GM21367 (cell line): ENCODE measurements around the gene HNRNPUL1.
"Not testable (repeated sequence)": the region's sequence is repeated elsewhere in the genome, so short reads cannot be mapped to it uniquely, and the experiment has no call there.

Experiments
- ATAC-seq: cut with Tn5 transposase; IDR thresholded peaks from one replicate; pipeline ENCODE4 v1.9.1; 2021; ENCODE audit not compliant: unreplicated experiment

The HNRNPUL1 gene

DNA sequence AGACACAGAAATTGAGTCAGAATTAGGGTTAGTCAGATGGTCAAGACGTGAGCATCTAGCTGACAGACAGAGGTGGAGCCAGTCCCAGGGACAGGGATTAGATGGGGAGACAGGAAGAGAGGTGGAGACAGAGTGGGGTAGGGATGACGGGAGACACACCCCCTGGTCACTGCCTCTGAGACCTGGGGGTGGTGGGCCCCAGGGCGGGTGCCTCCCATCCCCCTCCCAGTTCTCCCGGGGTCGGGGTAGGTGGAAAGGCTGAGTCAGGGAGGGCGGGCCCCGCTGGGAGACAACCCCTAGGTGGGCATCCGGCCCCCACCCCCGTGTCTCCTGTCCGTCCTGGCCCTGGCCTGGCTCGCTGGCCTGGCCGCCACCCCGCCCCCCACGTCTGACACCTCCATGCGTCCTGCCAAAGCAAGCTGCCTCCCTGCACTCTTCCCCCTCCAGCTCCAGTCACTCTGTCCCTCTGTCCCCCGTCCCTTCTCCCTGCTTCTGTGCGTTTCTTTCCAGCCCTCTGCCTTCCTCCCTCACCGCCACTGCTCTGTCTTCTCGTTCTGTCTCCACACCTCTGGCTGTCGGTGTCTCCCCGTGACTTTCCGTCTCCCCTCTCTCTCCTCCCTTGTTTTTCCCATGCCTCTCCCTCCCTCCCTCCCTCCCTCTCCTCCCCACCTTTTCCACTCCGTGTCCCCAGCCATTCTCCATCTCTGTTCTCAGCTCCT is 60.9 kb downstream of the HNRNPUL1 start:
- no peak for ATAC-seq

DNA sequence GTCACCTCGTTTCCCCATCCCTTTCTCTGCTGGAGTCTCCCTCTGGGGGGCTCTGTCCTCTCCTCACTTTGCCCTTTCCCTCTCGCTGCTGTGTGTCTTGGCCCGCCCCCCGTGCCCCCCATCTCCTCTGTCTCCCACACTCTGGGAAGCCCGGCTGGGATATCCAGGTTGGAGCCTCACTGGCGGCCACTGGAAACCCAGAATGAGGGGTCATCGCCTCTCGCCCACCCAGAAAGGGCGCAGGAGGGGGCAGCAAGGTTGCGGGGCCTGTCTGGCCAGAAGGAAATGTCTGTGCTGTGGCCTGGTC is 61.4 kb downstream of the HNRNPUL1 start:
- ATAC-seq = no peak

DNA sequence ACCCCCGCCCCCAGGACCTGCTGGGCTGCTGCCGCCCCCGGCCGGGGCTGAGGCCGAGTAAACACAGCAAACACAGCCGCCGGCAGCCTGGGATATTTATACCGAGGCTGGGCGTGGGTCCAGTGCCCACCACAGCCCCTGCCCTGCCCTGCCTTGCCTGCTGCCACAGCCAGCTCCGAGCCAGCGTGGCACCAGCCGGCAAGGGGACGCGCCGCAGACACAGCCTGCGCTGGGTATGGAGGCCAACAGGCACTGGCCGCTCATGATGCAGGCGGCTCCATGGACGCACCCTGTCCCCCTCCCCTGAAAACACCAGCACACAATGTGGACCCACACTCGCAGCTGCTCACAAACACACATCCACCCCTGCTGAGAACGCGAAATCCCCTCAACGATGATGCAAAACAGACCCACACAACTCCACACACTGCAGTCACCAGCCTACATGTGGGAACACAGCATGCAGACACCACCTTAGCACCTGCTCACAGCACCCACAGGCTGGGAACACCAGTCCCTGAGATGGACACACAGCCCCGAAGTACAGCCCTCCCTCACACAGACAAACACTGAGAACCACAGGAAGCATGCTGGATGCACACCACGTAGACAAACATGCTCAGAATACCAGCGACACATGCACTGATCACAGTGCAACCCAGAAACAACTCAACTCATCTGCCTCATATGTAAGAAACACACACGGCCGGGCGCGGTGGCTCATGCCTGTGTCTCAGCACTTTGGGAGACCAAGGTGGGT is 62.0 kb downstream of the HNRNPUL1 start:
- ATAC-seq = no peak

DNA sequence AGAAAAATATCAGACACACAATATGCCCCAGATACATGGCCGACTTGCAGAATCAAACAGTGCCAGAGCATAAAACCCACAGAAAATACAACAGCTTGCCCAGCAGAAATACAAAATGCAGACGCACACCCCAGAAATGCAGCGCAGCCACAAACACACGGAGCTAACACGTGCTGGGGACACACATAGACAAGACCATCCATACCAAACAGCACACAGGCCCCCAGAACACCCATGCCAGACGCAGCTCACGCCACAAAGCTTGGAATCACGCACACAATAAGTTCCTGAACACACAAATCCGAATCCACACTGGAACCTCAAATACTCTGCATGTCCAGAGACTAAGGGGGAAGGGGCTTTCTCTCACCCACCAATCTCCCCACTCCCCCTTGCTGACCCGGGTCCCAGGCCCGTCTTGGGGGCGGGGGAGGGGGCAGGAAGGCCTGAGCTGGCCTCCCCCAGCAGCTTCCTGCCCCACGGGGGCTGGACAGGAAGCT is 63.0 kb downstream of the HNRNPUL1 start:
- no peak for ATAC-seq

DNA sequence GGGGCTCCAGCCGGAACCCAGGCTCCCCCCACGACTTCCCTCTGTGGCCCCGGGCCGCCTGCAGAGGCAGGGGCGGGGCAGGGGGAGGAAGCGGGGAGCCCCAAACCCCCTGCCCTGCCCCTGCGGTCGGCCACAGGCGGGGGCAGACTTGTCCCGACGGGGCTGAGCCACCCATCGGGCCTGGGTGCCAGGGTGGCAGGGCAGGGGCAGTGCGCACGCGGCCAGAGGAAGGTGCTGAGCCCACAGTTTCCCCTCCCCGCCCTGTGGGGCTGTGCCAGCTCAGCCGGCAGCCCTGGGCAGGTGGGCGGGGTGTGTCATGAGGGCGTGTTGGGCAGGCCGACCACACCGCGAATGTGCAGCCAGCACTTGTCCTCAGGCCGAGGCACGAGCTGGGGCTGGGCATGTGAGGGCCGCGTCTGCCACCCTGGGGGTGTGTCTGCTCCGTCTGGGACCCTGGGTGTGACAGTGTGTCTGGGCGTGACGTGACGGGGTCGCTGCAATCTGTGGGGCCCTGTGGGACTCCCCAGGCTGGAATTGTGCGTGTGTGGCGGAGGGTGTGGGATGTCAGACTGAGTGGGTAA is 63.5 kb downstream of the HNRNPUL1 start:
- ATAC-seq = peak; percentile 41

DNA sequence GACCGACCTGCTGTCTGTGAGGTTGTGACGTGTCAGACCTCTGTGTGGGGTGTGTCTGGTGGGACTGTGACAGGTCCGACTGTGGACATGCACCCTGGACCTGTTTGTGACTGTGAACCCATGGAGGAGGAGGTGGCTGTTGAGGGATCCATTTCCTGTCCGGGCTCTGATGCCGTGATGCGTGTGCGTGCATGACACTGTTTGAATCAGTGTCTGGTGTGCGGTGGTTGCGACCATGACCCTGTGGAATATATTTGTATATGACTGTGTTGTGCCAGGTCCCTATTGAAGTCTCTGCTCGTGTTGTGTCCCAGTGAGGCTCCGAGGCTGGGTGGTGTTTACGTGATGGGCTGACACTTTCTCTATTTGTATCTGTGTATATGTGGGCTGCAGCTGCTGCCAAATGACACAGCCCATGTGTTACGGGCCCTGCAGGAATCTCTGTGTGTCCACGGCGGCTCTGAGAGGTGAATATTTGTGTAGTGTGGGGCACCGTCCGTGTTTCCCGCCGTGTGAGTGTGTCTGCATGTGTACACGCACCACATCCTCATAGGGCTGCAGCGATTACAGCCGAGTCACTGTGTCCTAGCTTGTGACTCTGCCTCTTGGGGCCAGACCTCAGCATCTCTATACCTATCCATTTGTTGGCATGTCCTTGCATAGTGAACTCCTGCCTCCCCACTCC is 64.1 kb downstream of the HNRNPUL1 start:
- no peak for ATAC-seq

DNA sequence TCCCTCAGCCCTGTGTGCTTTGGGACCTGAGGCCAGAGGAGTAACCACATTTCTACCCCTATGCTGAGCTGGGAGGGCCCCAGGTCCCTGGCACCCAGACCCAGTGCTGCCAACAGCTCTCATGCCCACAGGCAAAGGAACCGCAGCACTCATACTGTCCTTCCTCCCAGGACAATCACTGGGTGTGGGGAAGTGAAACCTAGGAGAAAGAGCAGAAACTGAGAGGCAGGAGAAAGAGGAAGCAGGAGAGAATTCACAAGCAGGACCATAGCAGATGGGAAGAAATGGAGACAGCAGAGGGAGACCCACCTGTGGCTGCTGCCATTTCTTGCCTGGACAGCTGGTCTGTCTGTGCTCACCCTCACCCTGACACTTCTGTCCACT is 64.7 kb downstream of the HNRNPUL1 start:
- no peak for ATAC-seq

DNA sequence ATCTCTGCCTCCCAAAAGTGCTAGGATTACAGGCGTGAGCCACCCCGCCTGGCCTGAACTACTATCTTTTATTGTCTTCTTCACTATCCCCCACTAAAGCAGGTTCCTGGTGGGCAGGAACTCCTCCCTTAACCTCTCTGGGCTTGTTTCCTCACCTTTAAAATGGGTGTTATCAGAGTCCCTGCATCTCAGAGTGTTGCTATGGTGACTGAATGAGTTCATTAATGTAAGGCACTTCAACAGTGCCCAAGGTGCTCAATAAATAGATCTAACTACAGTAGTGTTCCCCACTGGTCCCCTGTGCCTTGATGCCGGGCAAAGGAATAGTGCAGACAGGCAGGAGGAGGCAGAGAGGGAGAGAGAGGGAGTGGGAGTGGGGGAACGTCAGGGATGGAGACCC is 66.3 kb downstream of the HNRNPUL1 start:
- no peak for ATAC-seq

DNA sequence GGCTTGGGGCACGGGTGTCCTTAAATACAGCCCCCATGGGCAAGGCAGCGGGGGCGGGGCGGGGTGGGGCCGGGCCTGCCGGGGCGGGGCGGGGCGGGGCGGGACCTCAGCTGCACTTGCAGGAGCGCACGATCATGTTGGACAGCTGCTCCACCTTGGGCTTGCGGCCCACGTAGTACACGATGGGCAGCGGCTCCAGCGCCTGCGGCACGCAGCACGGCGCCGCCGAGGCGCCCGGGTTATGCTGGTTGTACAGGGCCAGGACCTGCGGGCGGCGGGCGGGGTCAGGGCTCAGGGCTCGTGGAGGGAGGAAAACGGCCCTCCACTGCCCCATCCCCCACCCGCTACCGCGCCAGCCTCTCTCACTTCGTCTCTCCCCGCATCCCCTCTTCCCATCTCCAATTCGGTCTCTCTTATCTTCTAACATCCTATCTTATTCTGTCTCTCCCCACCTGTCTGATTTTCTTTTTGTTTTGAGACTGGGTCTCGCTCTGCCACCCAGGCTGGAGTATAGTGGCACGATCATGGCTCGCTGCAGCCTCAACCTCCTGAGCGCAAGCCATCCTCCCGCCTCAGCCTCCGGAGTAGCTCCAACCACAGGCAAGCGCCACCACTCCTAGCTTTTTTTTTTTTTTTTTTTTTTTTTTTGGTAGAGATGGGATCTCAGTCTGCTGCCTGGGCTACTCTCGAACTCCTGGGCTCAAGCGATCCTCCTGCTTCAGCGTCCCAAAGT is 66.9 kb downstream of the HNRNPUL1 start:
- ATAC-seq = no peak

DNA sequence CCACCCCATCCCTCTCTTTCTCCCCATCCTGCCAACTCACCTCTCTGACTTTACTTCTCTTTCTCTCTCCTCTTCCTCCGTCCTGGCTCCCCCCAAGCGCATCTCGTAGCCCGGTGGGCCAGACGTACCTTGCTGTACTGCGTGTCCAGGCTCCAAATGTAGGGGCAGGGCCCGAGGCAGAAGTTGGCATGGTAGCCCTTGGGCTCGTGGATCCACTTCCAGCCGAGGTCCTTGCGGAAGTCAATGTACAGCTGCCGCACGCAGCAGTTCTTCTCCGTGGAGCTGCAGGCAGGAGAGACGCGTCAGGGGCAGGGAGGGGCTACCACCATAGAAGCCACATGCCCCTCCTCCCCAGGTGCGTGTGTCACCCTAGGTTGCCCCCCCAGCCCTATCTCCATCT is 67.8 kb downstream of the HNRNPUL1 start:
- ATAC-seq = no peak

DNA sequence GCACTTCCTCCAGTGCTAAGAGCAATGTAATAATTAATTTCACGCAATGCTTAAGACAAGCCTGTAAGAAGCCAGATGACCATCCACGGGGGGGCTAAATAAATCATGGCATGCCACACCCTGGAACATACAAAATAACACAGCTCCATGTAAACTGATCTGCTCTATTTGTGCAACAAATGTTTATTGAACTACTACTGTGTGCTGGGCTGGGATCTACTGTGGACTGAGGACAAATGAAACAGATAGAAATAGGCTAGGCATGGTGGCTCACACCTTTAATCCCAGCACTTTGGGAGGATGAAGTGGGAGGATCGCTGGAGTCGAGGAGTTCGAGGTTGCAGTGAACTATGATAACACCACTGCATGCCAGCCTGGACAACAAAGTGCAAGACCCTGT is 68.3 kb downstream of the HNRNPUL1 start:
- no peak for ATAC-seq

DNA sequence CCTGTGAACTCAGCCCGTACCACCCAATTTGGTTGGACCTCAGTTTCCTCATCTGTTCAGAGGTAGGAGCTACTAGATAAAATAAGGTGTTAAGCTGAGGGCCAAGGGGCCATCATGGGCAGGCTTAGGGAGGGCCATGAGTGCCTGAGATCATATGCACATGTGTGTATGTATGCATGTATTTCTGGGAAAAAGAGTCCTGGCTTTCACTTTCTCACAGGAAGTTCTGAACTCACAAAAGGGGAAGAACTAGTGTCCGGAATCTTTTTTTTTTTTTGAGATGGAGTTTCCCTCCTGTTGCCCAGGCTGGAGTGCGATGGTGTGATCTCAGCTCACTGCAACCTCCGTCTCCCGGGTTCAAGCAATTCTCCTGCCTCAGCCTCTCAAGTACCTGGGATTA is 70.6 kb downstream of the HNRNPUL1 start:
- no peak for ATAC-seq

DNA sequence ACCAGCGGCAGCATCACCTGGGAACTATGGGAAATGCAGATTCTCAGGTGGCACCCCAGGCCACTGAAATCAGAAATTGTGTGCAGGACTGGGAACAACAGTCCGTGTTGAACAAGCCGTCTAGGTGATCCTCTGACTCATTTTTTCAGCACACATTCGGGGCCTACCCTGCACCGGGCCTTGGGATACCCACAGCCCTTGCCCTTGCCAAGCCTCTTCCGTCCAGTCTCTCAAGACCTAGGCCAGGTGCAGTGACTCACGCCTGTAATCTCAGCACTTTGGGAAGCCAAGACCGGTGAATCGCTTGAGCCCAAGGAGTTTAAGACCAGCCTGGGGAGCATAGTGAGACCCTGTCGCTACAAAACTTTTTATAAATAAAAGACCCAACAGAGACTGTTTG is 71.3 kb downstream of the HNRNPUL1 start:
- no peak for ATAC-seq

DNA sequence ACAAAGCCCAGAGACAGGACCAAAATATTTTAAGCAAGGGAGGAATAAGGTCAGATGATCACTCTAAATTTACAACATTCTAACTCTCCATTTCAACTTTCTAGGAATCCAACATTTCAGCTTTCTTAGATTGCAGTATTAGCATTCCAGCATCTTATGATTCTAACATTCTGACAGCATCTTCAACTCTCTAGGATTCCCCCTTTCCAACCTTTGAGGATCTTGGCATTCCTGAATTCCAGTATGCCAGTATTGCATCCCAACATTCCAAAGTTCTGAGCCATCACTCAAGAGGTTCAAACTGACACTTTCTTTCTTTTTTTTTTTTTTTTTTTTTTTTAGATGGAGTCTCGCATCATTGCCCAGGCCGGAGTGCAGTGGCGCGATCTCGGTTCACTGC is 75.8 kb downstream of the HNRNPUL1 start:
- ATAC-seq = no peak

DNA sequence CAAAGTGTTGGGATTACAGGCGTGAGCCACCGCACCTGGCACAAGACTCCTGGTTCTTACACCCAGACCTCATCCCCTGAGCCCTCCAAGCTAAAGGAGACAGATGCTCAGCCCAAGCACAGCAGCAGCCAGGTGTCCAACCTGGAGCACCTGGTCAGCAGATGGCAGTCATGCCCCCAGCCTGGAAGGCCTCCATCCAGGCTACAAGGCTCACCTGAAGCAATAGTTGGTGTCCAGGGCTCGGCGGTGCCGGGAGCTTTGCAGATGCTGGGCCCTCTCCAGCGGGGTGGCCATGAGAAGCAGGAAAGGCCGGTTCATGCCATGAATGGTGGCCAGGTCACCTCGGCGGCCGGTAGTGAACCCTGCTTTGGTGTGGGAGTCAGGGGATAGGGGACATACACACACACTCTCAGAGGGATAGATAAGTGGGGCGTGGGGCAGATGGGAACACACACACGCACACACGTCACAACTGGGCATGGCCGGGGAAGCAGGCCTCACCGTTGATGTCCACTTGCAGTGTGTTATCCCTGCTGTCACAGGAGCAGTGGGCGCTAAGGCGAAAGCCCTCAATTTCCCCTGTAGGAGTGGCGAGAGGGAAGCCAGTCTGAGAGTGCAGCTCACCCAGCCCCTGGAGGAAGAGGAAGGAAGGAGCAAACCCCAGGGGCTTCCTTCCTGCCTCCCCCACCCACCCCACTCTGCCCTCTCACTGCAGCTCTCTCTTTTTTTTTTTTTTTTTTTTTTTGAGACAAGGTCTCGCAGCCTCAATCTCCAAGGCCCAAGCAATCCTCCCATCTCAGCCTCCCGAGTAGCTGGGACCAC is 77.7 kb downstream of the HNRNPUL1 start:
- ATAC-seq = no peak

DNA sequence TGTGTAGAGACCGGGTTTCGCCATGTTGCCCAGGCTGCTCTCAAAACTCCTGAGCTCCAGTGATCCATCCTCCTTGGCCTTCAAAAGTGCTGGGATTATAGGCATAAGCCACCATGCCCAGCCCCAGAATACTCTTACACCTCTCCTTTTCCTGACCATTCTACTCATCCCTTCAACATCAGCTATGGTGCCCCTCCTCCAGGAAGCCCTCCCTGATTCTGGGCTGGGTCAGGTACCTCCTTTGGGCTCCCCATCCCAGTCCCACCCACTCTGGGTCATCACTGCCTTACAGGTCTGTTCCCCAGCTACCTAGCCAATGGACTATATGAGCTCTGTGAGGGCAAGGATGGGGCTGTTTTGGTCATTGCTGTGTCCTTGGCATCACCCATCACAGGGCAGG is 80.0 kb downstream of the HNRNPUL1 start:
- ATAC-seq = no peak

DNA sequence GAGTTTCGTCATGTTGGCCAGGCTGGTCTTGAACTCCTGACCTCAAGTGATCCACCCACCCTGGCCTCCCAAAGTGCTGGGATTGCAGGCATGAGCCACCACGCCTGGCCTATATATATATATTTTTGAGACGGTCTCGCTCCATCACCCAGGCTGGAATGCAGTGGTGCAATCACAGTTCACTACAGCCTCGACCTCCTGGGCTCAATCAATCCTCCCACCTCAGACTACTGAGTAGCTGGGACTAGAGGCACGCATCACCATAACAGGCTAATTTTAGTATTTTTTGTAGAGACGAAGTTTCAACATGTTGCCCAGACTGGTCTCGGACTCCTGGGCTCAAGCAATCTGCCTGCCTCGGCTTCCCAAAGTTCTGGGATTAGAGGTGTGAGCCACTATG is 82.7 kb downstream of the HNRNPUL1 start:
- ATAC-seq = not testable (repeated sequence)

DNA sequence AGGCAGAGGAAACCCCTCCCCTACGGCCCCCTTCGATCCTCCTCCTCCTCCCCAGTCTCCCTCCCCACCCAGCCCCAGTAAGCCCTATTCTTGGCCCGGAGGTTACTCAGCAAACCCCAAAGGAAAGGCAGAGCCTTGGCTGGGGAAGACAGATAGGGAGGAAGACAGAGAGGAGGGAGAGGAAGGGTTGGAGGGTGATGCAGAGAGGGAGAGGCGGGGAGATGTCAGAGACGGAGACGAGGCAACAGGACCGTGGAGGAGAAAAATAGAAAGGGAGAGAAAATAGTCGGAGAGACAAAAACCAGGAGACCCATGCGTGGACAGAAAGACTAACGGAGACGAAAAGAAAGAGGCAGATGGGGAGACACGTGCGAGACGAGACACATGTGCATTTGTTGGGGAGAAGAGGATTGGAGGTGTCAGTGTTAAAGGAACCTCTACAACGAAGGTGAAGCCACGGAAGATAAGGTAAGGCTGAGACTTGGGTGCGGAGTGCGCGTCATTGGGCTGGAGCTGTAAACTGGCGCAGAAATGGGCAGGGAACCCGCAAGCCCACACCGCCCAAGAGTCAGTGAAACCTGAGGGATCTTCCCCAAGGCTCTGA is 86.7 kb downstream of the HNRNPUL1 start:
- no peak for ATAC-seq

DNA sequence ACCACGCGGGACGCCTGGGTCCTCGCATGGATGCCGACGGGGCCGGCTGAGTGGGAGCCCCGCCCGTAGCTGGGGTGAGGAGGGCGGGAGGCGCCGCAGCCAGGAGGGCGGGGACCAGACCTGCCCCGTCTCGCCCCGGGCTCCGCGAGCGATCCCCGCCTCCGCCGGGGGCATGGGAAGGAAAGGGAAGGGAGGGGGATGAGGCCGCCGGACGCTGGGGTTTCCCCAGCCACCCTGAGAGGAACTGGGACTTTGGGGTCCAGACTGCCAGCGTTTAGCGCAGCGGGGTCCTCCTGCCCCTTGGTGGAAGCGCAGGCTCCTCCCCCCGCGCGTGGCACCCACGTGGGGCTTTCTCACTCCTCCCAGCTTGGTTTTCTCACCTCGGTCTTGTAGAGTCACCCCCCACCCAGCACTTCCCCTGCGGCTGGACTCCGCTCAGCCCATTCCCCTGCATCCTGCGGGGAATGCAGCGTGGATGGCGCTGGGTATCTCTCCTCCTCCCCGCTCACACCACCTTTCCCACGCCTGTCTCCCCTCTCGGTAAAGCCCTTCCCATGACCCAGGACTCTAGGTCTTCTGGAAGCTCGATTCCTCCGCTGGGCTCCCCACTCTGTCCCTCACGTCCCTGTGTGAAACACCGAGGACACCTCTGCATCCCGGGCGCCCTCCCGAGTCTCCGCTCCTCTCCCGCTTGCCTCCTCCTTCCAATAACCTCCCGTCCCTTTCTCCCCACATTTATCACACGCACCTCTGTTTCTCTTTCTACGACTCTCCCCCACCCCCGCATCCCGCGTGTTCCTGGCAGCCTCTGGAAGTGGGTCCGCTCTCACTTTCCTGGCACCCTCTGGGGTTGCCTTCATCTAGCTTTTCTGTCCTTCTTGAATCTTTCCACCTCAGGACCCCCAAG is 87.4 kb downstream of the HNRNPUL1 start:
- ATAC-seq = no peak
